AG04450 (cell line): ENCODE measurements around the gene RAET1E. TPM values are rescaled to one million over a fixed set of nuclear protein-coding genes. Genes with fewer than 3 reads are reported as not detected.
"Not testable (repeated sequence)": the region's sequence is repeated elsewhere in the genome, so short reads cannot be mapped to it uniquely, and the experiment has no call there.

Source experiments
- CTCF ChIA-PET: fragments of 300-600, 350-600 bp; formaldehyde crosslinking; extraction: SDS; loops from one replicate; lab custom pipeline; 2022; ENCODE audit warnings: antibody characterized with exemption, inconsistent platforms; lab: Charles Lee
- POLR2A ChIA-PET: fragments of 350-600 bp; formaldehyde crosslinking; extraction: SDS; loops from one replicate; lab custom pipeline; 2021; ENCODE audit warnings: antibody characterized with exemption, inconsistent platforms; lab: Yijun Ruan, JAX
- DNase-seq: peaks from one replicate; pipeline ENCODE4 v3.0.0-alpha.2; 2011; ENCODE audit warnings: low read depth, low spot score
- H3K27ac ChIP-seq: one replicate; pipeline ENCODE4 v1.5.1; 2012; ENCODE audit warnings: low read depth, low read length, control low read depth
- H3K27me3 ChIP-seq: one replicate; pipeline ENCODE4 v1.6.0; 2012; ENCODE audit warnings: low read length; ENCODE audit not compliant: control insufficient read depth, insufficient read depth
- H3K4me3 ChIP-seq: 2 replicates; pipeline ENCODE4 v1.5.1; 2011; ENCODE audit warnings: mild to moderate bottlenecking, low read depth, low read length, control low read depth
- H3K9me3 ChIP-seq: 2 replicates; pipeline ENCODE4 v1.5.1; 2012; ENCODE audit warnings: low read length; ENCODE audit not compliant: control insufficient read depth, insufficient read depth
- CTCF ChIP-seq: IDR thresholded peaks from 2 replicates; pipeline ENCODE4 v1.5.1; 2011; ENCODE audit warnings: low read depth, low read length, control low read depth, inconsistent platforms
- polyA plus RNA-seq: library from polyadenylated mRNA; depleted of rRNA; stranded (reverse); fragments of >200 nt; gene quantifications from 2 replicates; pipeline ENCODE4 v1.2.3, GENCODE V29; 2011

The RAET1E gene
- polyA plus RNA-seq, 1 experiment, result not detected

DNA sequence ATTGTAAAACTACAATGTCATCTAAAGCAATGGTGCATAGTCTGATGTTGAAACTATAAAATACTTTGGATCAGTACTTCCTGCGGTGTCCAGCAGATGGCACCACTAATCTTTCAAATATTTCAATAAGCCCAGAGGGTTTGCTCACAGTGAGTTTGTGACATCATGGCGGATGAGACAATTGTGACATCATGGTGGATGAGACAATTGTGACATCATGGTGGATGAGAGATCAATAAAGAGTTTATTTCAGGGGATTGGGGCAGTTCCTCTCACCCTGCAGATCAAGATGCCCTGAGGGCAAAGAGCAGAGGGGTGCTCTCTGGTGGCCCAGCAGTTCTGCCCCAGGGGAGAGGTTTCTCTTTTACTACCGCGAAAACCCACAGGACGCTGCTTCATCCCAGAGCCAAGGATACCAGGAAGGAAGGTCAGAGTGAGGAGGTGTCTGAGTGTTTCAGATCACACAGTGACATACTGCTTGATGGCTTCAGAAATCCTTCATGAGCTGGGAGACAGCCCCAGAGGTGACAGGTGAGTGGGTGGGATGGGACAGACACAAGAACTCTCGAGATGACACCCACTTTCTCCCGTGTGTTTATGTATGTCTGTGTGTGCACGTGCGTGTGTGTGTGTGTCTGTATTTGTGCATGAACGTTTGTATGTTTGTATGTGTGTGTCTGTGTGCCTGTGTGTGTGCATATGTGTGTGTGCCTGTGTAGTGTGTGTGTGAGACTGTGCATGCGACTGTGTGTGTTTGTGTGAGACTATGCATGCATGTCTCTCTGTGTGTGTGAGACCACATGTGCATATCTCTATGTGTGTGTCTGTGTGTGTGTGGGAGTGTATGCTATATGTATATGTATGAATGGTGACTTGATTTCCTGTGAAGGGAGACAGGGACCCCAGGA lies 36.6 kb upstream of the RAET1E start:
- Histone ChIP-seq H3K27me3 (peaks cover 60% of the 10 kb centered on the region), H3K27ac (no peak overlapping the region), H3K9me3 (no peaks in the 10 kb centered on the region; the same call in 1 of the 2 replicates), H3K4me3 (no peak overlapping the region)
- ChIA-PET CTCF (interaction anchor here (0.7 to 2.2 kb wide), 2 partner anchors 70 to 83 kb away, joined by 4 to 18 read pairs; no protein-coding TSS in a partner anchor), POLR2A (no interaction called here)
- TF ChIP-seq CTCF, result peak; percentile 65
- DNase-seq, result peak; percentile 39

DNA sequence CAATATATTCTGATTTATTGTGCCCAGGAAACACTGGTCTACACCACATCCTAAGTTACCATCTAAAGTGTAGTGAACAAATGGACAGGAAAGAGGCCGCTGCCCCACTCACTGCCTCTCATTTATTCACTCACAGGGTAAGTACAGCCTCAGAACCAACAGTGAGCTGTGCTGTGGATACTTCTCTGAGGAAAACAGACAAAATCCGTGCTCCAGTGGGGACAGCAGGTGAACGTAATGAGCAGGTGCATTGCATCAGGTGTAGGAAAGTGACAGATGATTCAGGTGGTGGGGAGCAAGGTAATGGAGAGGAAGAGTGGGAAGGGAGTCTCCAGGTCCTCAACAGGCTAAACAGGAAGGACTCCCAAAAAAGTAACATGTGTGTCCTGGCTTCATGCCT lies 35.5 kb upstream of the RAET1E start:
- POLR2A ChIA-PET, result no interaction called here
- Histone ChIP-seq H3K27ac (no peak overlapping the region), H3K27me3 (peaks cover 58% of the 10 kb centered on the region), H3K4me3 (no peak overlapping the region), H3K9me3 (no peaks in the 10 kb centered on the region; the same call in 1 of the 2 replicates)
- no peak for TF ChIP-seq CTCF
- DNase-seq, result no peak
- CTCF ChIA-PET, result interaction anchor here (1.0 kb wide), 1 partner anchor 84 kb away, joined by 3 read pairs; no protein-coding TSS in a partner anchor

- TF ChIP-seq CTCF, result no peak
- DNase-seq, result no peak
- Histone ChIP-seq H3K9me3 (no peaks in the 10 kb centered on the region), H3K4me3 (no peak overlapping the region), H3K27me3 (peaks cover 54% of the 10 kb centered on the region), H3K27ac (no peak overlapping the region)
- ChIA-PET CTCF (interaction anchor here (1.0 kb wide), 1 partner anchor 85 kb away, joined by 3 read pairs; no protein-coding TSS in a partner anchor), POLR2A (no interaction called here)
Measured at GRCh38 chr6:149933036-149933435, 35.1 kb upstream of the RAET1E start.

DNA sequence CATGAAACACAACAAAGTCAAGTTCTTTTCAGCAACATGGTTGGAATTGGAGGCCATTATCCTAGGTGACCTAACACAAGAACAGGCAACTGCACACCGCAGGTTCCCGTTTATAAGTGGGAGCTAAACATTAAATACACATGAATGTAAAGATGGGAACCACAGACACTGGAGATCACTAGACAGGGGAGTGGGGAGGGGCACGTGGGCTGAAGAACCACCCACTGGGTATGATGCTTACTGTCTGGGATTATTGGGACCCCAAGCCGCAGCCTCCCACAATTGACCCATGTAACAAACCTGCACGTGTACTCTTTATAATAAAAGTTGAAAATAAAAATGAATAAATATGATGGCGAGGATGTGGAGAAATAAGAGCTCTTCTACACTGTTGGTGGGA lies 33.6 kb upstream of the RAET1E start:
- DNase-seq, result no peak
- CTCF ChIA-PET, result interaction anchor here (1.0 kb wide), 1 partner anchor 86 kb away, joined by 6 read pairs; no protein-coding TSS in a partner anchor
- H3K27me3 ChIP-seq, result peaks cover 42% of the 10 kb centered on the region
- POLR2A ChIA-PET, result no interaction called here
- H3K4me3 ChIP-seq, result no peak overlapping the region
- H3K9me3 ChIP-seq, result no peaks in the 10 kb centered on the region
- TF ChIP-seq CTCF, result no peak
- no peak overlapping the region for H3K27ac ChIP-seq

GRCh38 chr6:149929422-149929821 lies 31.5 kb upstream of the RAET1E start:
- POLR2A ChIA-PET, result no interaction called here
- Histone ChIP-seq H3K9me3 (no peaks in the 10 kb centered on the region; the same call in 1 of the 2 replicates), H3K27ac (no peak overlapping the region), H3K27me3 (peaks cover 27% of the 10 kb centered on the region), H3K4me3 (no peak overlapping the region)
- CTCF ChIA-PET, result interaction anchor here (0.6 to 1.3 kb wide), 3 partner anchors 58 to 886 kb away, joined by 3 to 4 read pairs (median 4); no protein-coding TSS in a partner anchor
- DNase-seq, result no peak
- peak; percentile 58 for TF ChIP-seq CTCF

DNA sequence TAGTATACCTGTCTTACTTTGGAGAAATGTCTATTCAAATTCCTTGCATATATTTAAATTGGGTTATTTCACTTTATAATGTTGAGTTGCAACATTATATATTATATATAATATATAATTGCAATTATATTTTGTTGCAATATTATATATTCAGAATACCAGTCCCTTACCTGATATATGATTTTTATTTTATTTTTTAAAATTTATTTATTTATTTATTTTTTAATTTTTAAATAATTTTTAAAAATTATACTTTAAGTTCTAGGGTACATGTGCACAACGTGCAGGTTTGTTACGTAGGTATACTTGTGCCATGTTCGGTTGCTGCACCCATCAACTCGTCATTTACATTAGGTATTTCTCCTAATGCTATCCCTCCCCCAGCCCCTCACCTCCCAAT lies 29.1 kb upstream of the RAET1E start:
- H3K4me3 ChIP-seq, H3K27ac ChIP-seq, H3K9me3 ChIP-seq, POLR2A ChIA-PET, DNase-seq: not testable (repeated sequence)
- peaks cover 20% of the 10 kb centered on the region for H3K27me3 ChIP-seq
- CTCF ChIA-PET, result interaction anchor here (0.6 to 1.4 kb wide), 3 partner anchors 90 to 95 kb away, joined by 3 to 6 read pairs (median 4); no protein-coding TSS in a partner anchor
